HT1080 (cell line): Measurements from ENCODE around the gene SPECC1. TPM values are rescaled to one million over a fixed set of nuclear protein-coding genes. Genes with fewer than 3 reads are reported as not detected.
"Not testable (repeated sequence)": the region's sequence is repeated elsewhere in the genome, so short reads cannot be mapped to it uniquely, and the experiment has no call there.

Source experiments
- DNase-seq: peaks from one replicate; pipeline ENCODE4 v3.0.0-alpha.2; 2015; ENCODE audit warnings: low read depth
- total RNA-seq: library from RNA; depleted of rRNA; stranded (reverse); fragments of >200 nt; shearing (Covaris generic); gene quantifications from 2 replicates; pipeline ENCODE4 v1.2.3, GENCODE V29; 2014

Gene SPECC1
- total RNA-seq, 1 experiment from 2014 or later: 45.4 TPM

DNA sequence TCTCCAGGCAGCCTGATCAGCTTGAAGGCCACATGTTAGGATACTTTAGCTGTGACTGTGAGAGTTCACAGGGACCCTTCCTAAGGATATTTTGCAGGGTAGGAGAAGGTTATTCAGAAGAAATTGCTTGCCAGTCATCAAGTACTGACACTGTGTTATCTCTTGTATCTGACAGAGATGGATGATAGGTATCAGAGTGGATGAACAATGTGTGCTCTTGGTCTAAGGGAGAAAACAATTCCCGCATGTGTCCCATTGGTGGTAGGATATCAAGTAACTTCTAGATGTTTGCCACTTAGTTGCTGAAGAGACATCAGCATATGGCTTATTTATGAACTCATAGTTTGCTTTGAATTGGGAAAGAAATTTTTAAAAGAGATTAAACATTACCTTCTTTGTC lies 219.3 kb downstream of the SPECC1 start:
- DNase-seq: no peak

GRCh38 chr17:20228860-20229259 lies 219.7 kb downstream of the SPECC1 start:
- DNase-seq: no peak

GRCh38 chr17:20230924-20231323 lies 221.8 kb downstream of the SPECC1 start:
- DNase-seq: no peak

GRCh38 chr17:20232611-20233010 lies 223.5 kb downstream of the SPECC1 start:
- no peak for DNase-seq

- no peak for DNase-seq
These were observed 225.1 kb downstream of the SPECC1 start for GRCh38 chr17:20234276-20234675.

DNA sequence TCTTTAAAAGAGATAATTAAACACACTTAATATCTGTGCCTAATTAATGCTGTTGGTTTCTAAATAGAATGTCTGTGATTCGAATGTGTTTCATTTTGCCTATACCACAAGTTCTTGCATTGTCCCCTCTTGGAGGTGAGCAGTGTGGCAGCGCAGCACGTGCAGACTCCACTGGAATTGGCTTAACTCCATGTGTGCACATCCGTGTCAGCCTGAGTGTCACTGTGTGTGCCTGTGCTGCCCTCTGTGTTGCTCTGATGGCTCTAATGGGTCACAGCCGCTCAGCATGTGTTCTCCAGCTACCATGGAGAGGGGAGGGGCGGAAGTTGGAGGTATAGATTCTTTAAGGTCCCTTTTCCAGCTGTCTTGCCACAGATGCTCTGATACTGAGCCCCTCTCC lies 226.6 kb downstream of the SPECC1 start:
- DNase-seq: no peak

GRCh38 chr17:20236578-20237227 lies 227.5 kb downstream of the SPECC1 start:
- DNase-seq: no peak

DNA sequence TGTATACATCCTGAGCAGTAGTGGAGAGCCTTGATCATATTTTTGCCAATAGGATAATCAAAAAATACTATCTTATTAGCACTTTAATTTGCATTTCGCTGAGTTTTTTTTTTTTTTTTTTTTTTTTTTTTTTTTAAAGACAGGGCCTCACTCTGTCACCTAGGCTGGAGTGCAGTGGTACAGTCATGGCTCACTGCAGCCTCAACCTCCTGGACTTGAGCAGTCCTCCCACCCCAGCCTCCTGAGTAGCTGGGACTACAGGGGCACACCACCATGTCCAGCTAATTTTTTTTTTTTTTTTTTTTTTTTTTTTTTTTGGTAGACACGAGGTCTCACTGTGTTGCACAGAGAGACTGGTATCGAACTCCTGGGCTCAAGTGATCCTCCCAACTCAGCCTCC lies 230.6 kb downstream of the SPECC1 start:
- DNase-seq: not testable (repeated sequence)

DNA sequence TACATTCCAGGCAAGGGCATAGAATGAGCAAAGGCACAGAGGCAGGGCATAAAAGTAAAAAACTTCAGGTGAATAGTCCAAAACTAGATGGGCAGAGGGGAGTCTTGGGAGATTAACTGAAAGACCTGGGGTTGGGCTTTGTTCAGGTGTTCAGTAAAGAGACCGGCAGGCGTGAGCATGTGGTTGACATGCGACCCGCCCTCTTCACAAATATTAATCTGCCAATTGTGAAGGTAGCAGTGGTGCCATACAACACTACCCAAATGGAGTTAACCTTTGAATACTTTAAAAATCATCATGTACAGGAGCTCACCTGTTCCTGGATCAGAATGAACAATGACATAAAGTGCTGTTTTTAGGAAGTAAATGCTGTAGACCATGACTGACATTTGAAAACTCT lies 232.7 kb downstream of the SPECC1 start:
- no peak for DNase-seq

DNA sequence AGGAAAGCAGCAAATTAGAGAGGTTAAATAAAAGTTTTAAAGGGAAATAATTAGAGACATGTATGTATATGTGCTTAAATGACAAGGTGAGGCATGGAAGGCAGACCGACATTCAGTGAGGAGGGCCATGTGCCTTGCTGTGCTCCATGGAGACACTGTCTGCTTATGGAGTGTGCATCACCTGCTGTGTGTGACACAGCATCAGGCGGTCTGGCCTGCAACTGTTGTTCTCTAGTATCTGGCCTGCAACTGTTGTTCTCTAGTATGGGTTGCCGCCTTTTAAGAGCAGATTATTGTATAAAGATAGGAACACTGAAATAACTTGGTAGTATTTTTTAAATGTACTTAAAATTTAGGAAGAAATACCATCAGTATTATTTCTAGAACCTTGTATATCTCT lies 233.1 kb downstream of the SPECC1 start:
- no peak for DNase-seq

- no peak for DNase-seq
These were observed 234.4 kb downstream of the SPECC1 start for GRCh38 chr17:20243524-20243923.

DNA sequence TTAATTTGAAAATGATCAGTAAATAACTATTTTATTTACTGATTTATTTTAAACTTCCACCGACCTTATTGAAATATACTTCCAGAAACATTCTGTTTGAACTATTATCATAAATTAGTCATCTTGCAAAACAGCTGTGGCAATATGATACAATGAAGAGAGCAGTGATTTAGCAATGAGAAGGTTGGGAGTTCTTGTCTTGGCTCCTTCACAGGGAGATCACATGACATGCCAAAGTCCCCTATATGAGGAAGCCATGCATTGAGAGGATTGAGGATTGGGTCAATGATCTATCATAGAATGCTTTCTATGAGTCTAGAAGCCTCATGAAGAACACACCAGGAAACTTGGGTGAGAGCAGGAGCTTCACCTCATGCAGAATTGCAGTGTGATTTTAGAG lies 235.5 kb downstream of the SPECC1 start:
- DNase-seq: no peak

GRCh38 chr17:20246692-20247091 lies 237.5 kb downstream of the SPECC1 start:
- no peak for DNase-seq

DNA sequence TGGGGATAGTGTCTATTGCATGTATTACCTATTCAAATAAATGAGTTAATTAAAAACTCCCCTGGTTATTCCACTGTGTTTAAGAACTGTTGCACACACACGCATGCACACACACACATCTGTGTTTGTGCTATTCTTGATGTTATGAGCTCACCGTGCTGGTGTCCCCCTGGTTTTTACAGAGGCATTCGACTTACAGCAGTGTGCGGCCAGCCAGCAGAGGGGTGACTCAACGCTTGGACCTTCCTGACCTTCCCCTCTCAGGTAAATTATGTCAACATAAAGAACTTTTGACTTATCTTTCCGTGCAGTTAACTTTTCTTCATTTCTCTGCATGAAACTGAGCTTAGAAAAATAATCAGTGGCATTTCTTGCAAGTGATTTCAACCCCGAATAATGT lies 244.2 kb downstream of the SPECC1 start:
- DNase-seq: no peak

DNA sequence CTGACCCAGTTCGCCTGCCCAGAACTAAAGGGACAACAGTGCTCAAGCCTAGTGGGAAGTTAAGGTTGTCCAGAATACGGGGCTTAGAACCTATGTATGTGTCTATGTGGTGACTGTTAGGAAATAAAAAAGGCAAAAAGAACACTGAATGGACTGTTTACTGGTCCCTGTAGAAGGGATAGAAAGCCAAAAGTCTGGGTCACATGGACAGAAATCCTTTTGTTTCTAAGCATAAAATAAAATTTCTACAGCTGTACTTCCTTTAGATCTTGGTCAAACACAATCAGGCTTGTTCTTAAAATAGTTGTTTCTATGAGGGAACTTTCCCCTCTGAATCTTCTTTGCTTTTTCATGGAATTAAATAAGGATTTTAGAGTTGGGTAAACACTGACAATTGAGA lies 245.4 kb downstream of the SPECC1 start:
- no peak for DNase-seq

GRCh38 chr17:20256144-20256543 lies 247.0 kb downstream of the SPECC1 start:
- no peak for DNase-seq

DNA sequence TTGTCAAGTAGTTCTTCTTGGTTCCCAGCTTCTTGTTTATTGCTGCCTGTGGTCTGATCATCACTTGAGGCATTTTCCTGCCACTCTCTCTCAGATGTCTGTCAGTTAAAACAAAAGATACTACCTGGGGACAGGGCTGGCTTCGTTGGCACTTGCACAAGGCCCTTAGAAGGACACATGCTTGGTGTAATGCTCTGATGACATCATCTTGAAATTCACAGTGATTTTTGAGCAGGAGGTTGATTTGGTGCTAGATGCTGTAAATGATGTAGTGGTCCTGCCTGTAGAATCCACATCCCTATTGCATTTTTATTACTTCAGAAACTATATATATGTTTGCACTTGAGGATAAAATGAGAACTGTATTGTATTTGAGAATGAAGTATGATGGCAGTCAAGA lies 247.8 kb downstream of the SPECC1 start:
- DNase-seq: no peak

GRCh38 chr17:20257798-20258197 lies 248.6 kb downstream of the SPECC1 start:
- DNase-seq: no peak

DNA sequence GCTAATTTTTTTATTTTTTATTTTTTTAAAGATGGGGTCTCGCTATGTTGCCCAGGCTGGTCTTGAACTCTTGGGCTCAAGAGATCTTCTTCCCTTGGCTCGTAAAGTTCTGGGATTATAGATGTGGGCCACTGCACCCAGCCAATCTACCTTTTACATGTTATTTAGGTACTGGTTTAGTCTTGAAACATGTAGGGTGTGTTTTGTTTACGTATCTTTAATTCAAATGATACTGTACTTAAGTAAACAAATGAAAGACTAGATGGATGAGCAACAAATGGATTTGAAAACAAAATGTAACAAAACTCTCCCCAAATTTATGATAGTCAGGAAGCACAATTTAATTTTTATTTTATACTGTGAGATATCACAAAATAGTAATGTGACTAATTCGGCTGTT lies 250.5 kb downstream of the SPECC1 start:
- no peak for DNase-seq

DNA sequence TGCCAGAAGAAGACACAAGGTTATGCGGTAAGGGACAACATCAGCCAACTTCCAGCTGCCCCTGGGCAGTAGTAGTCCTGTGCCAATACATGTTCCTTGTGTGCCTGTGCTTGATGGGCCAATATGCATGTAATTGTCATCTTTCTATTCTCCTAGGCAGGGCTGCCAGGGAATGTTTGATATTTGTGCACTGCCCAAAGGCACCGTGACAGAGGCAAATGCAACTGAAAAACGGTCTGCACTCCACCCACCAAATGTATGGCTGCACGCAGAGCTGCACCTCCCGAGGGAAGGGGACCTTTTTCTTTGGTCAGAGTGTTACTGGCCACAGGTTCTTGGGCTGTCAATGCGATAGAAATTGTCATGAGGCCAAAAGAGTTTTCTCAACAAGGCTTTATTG lies 251.1 kb downstream of the SPECC1 start:
- DNase-seq: no peak

DNA sequence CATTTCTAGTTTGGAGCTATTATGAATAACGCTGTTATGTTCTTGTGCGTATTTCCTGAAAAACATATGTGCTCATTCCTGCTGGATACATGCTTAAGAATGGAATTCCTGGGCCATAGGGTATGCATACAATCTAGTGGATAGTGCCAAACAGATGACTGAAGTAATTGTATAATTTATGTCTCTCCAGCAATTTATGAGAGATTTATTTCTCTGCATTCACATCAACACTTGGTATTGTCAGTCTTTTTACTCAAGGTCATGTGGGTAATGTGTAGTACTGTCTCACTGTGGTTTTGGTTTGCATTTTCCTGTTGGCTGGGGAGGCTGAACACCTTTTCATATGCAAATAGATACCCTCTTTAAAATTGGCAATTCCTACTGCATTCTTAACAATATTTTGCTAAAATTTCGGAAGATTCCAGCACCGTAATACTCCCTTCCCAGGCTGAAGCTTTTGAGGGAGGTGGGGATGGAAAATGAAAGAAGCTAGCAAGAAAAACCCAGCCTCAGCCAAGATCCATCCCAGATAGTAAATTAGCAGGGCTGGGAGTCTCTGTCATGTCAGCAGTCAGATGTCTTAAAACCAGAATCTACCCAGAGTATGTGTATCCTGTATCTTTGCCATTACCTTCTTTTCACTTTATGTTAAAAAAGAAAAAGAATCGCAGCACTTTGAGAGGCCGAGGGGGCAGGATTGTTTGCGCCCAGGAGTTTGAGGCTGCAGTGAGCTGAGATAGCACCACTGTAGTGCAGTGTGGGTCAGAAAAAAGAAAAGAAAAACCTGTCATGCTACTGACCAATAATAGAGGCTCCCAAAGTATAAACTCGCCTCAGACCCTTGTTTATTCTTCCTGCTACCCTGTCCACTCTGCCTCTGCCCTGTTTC lies 253.3 kb downstream of the SPECC1 start:
- no peak for DNase-seq

DNA sequence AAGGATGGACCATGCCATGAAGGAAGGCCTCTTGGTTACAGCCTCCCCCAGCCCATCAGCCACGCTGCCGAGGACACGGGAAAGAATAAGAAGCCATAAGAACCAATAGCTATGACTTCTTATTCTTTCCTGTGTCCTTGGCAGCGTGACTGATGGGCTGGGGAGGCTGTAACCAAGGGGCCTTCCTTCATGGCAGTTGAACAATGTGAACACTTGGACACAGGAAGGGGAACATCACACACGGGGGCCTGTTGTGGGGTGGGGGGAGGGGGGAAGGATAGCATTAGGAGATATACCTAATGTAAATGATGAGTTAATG lies 253.9 kb downstream of the SPECC1 start:
- DNase-seq: not testable (repeated sequence)

GRCh38 chr17:20263595-20263994 lies 254.4 kb downstream of the SPECC1 start:
- DNase-seq: peak; percentile 6
